Right cardiac atrium (tissue), 5 donors: ENCODE data around the gene KRT81. TPM values are rescaled to one million over a fixed set of nuclear protein-coding genes. Genes with fewer than 3 reads are reported as not detected.
"Not testable (repeated sequence)": the region's sequence is repeated elsewhere in the genome, so short reads cannot be mapped to it uniquely, and the experiment has no call there.

Source experiments
- ATAC-seq, 2 donors: fragments of 200-7000 bp; cut with Tn5 transposase; one replicate each; pipeline versions ENCODE4 v1.8.0 to v1.9.1; 2020; ENCODE audit warnings: moderate library complexity in 2 of 2, mild to moderate bottlenecking in 1 of 2
- DNase-seq, 3 donors: peaks; one replicate each; pipeline ENCODE4 v3.0.0-alpha.2; 2020
- H3K27ac ChIP-seq: one replicate; pipeline ENCODE4 v1.5.1; 2013; ENCODE audit warnings: mild to moderate bottlenecking, low read length, control low read depth, moderate library complexity
- H3K27me3 ChIP-seq: one replicate; pipeline ENCODE4 v1.6.1; 2013; ENCODE audit not compliant: control insufficient read depth, insufficient read depth
- H3K4me1 ChIP-seq: one replicate; pipeline ENCODE4 v1.6.1; 2013; ENCODE audit warnings: low read length; ENCODE audit not compliant: control insufficient read depth, insufficient read depth
- H3K4me3 ChIP-seq: one replicate; pipeline ENCODE4 v1.5.1; 2013; ENCODE audit warnings: low read length, control low read depth
- H3K9me3 ChIP-seq: one replicate; pipeline ENCODE4 v1.6.1; 2013; ENCODE audit warnings: low read length; ENCODE audit not compliant: control insufficient read depth
- WGBS: extraction: QIAGEN DNeasy Blood & Tissue Kit; methylation state at CpG from one replicate; pipeline ENCODE4 v1.1.7; 2013; 5-methylcytosine and 5-hydroxymethylcytosine counted together
- intact Hi-C, 4 donors: fragments of 100-400 bp; cut with DNase I; formaldehyde crosslinking; loops; one replicate each; pipeline versions ENCODE4 v1.11.0 to v1.14.0; 2022 to 2023
- polyA plus RNA-seq: library from polyadenylated mRNA; stranded (reverse); fragments of 200-250 nt; gene quantifications from one replicate; pipeline ENCODE4 v1.2.3, GENCODE V29; 2013
- total RNA-seq, 4 donors: library from RNA; stranded (reverse); fragmentation: NEBNext Ultra II Directional; extraction: Animal tissue kit (Norgen Biotek cat#: 25700); gene quantifications; one replicate each; pipeline ENCODE4 v1.2.1, GENCODE V29; 2021
- donor health status: healthy with polysubstance abuse.
- donor health status: DM: no; HTN: yes; CAD: no.
- donor health status: DM: no; HTN: no; CAD: no.
- donor health status: DM: no; HTN: yes; CAD: no; lungs with severe emphysema.
- donor health status: DM: yes; HTN: yes; CAD: no.

KRT81 gene
- total and polyA plus RNA-seq, 5 donors = not detected

GRCh38 chr12:52266514-52266913, 24.8 kb downstream of the KRT81 start:
- Histone ChIP-seq H3K4me3 (no peak overlapping the region), H3K27me3 (no peaks in the 10 kb centered on the region), H3K27ac (no peak overlapping the region), H3K4me1 (no peaks in the 10 kb centered on the region), H3K9me3 (no peaks in the 10 kb centered on the region)
- ATAC-seq = peak in 1 of 2 donors; percentile 18
- intact Hi-C loops = no loop called here
- WGBS = 76% methylated on average over 2 of the region's 2 CpGs
- peak in 1 of 3 donors; percentile 30 for DNase-seq

- intact Hi-C loops = no loop called here
- no peak overlapping the region for H3K27ac ChIP-seq
- no peaks in the 10 kb centered on the region for H3K27me3 ChIP-seq
- no peak overlapping the region for H3K4me3 ChIP-seq
- 61% methylated on average over 2 of the region's 2 CpGs for WGBS
- H3K9me3 ChIP-seq = peaks cover under 1% of the 10 kb centered on the region
- H3K4me1 ChIP-seq = no peaks in the 10 kb centered on the region
- no peak for DNase-seq
- no peak for ATAC-seq
These were observed 26.9 kb downstream of the KRT81 start for GRCh38 chr12:52264435-52264825.

GRCh38 chr12:52263761-52264434, 27.4 kb downstream of the KRT81 start:
- WGBS = 82% methylated on average over 7 of the region's 7 CpGs
- no peak for DNase-seq
- no peak for ATAC-seq
- H3K27ac ChIP-seq = no peak overlapping the region
- intact Hi-C loops = no loop called here
- no peaks in the 10 kb centered on the region for H3K4me1 ChIP-seq
- H3K9me3 ChIP-seq = peaks cover 2% of the 10 kb centered on the region
- no peaks in the 10 kb centered on the region for H3K27me3 ChIP-seq
- no peak overlapping the region for H3K4me3 ChIP-seq

- no peak overlapping the region for H3K4me3 ChIP-seq
- DNase-seq (no peak), ATAC-seq (no peak)
- intact Hi-C loops = no loop called here
- WGBS = 91% methylated on average over 3 of the region's 3 CpGs
- peaks cover 2% of the 10 kb centered on the region for H3K9me3 ChIP-seq
- H3K27ac ChIP-seq = no peak overlapping the region
- H3K27me3 ChIP-seq = no peaks in the 10 kb centered on the region
- no peaks in the 10 kb centered on the region for H3K4me1 ChIP-seq
These were observed 29.0 kb downstream of the KRT81 start for GRCh38 chr12:52262286-52262685.

- H3K9me3 ChIP-seq = peaks cover 2% of the 10 kb centered on the region
- H3K4me1 ChIP-seq = no peaks in the 10 kb centered on the region
- 49% methylated on average over 1 of the region's 1 CpG for WGBS
- no peak for DNase-seq
- intact Hi-C loops = no loop called here
- H3K27me3 ChIP-seq = no peaks in the 10 kb centered on the region
- no peak overlapping the region for H3K4me3 ChIP-seq
- no peak for ATAC-seq
- H3K27ac ChIP-seq = no peak overlapping the region
These were observed 30.2 kb downstream of the KRT81 start for GRCh38 chr12:52261208-52261484.

- DNase-seq = no peak
- H3K4me3 ChIP-seq = no peak overlapping the region
- no peak overlapping the region for H3K27ac ChIP-seq
- intact Hi-C loops = no loop called here
- ATAC-seq = no peak
- 66% methylated on average over 9 of the region's 9 CpGs for WGBS
- peaks cover 2% of the 10 kb centered on the region for H3K9me3 ChIP-seq
- no peaks in the 10 kb centered on the region for H3K4me1 ChIP-seq
- no peaks in the 10 kb centered on the region for H3K27me3 ChIP-seq
These were observed 30.8 kb downstream of the KRT81 start for GRCh38 chr12:52260361-52261207.

GRCh38 chr12:52259657-52260243, 31.6 kb downstream of the KRT81 start:
- no peak for DNase-seq
- 81% methylated on average over 6 of the region's 6 CpGs for WGBS
- H3K9me3 ChIP-seq = peaks cover 2% of the 10 kb centered on the region
- H3K27me3 ChIP-seq = no peaks in the 10 kb centered on the region
- H3K4me1 ChIP-seq = no peaks in the 10 kb centered on the region
- H3K27ac ChIP-seq = no peak overlapping the region
- no peak for ATAC-seq
- intact Hi-C loops = no loop called here
- H3K4me3 ChIP-seq = no peak overlapping the region

- H3K27ac ChIP-seq = no peak overlapping the region
- peak overlapping the region; percentile 9 for H3K4me3 ChIP-seq
- no peaks in the 10 kb centered on the region for H3K27me3 ChIP-seq
- ATAC-seq = peak; percentile 35 to 47
- peaks cover 2% of the 10 kb centered on the region for H3K9me3 ChIP-seq
- peak; percentile 30 to 70 (median 67) for DNase-seq
- intact Hi-C loops = no loop called here
- WGBS = 6% methylated on average over 72 of the region's 72 CpGs
- no peaks in the 10 kb centered on the region for H3K4me1 ChIP-seq
These were observed 32.9 kb downstream of the KRT81 start for GRCh38 chr12:52258335-52258901.

- H3K9me3 ChIP-seq, ATAC-seq: not testable (repeated sequence)
- 48% methylated on average over 13 of the region's 13 CpGs for WGBS
These were observed 33.4 kb downstream of the KRT81 start for GRCh38 chr12:52257922-52258321.

GRCh38 chr12:52257074-52257551, 34.2 kb downstream of the KRT81 start:
- intact Hi-C loops = no loop called here
- DNase-seq (no peak), ATAC-seq (no peak)
- Histone ChIP-seq H3K27ac (no peak overlapping the region), H3K4me1 (no peaks in the 10 kb centered on the region), H3K27me3 (no peaks in the 10 kb centered on the region), H3K9me3 (peaks cover 2% of the 10 kb centered on the region), H3K4me3 (no peak overlapping the region)
- 90% methylated on average over 4 of the region's 4 CpGs for WGBS

More at GRCh38 chr12:52257922-52258321, 33.4 kb downstream of the KRT81 start:
- H3K27ac ChIP-seq, H3K4me1 ChIP-seq, DNase-seq, H3K4me3 ChIP-seq, H3K27me3 ChIP-seq, intact Hi-C loops: not testable (repeated sequence)

- WGBS = 66% methylated on average over 2 of the region's 2 CpGs
- peaks cover 2% of the 10 kb centered on the region for H3K9me3 ChIP-seq
- no peak overlapping the region for H3K4me3 ChIP-seq
- no peak overlapping the region for H3K27ac ChIP-seq
- no peaks in the 10 kb centered on the region for H3K4me1 ChIP-seq
- DNase-seq (no peak), ATAC-seq (no peak)
- H3K27me3 ChIP-seq = no peaks in the 10 kb centered on the region
- intact Hi-C loops = no loop called here
These were observed 34.8 kb downstream of the KRT81 start for GRCh38 chr12:52256584-52256935.
